ENCODE data around the gene CYB561A3.

The CYB561A3 gene

GRCh38 chr11:61305417-61305816 is 56.3 kb downstream of the CYB561A3 start:
- ChIA-PET POLR2A (ENCODE audit: low non-redundant PET) (no interaction called here), CTCF (interaction anchor here (0.6 kb wide), 1 partner anchor 24 kb away, joined by 5 read pairs; no protein-coding TSS in a partner anchor)
- DNase-seq (ENCODE audit: low spot score), result no peak
- no peak overlapping the region for H3K27ac ChIP-seq
- no peak for TF ChIP-seq CTCF (conservative IDR thresholded peaks at IDR 0.05; ENCODE audit: low read depth)

DNA sequence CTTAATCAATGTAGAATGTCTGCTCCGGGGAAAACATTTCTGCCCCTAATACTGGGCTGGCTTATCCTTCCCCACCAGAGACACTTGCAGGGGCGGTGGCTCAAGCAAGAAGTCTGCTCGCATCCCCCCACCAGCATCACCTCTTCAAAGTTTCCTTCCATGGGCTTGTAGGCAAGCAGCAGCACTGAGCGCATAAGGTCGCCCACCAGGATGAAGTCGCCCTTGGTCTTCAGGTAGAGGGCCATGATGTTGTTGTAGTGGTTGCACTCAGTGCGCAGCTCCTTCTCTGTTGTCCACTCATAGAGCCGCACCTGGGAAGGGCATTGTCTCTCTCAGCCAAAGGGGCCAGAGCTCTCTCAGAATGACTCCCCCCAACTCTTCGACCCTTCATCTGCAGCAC is 58.0 kb downstream of the CYB561A3 start:
- no peak overlapping the region for H3K27ac ChIP-seq
- DNase-seq (ENCODE audit: low spot score), result no peak
- TF ChIP-seq CTCF (conservative IDR thresholded peaks at IDR 0.05; ENCODE audit: low read depth), result no peak
- CTCF ChIA-PET, result no interaction called here
- POLR2A ChIA-PET (ENCODE audit: low non-redundant PET), result no interaction called here

GRCh38 chr11:61302550-61302949 is 59.1 kb downstream of the CYB561A3 start:
- ChIA-PET CTCF (no interaction called here), POLR2A (ENCODE audit: low non-redundant PET) (no interaction called here)
- 0 out of 2 replicates have a peak overlapping the region, but pooled peaks have one; percentile 3 for H3K27ac ChIP-seq
- TF ChIP-seq CTCF (conservative IDR thresholded peaks at IDR 0.05; ENCODE audit: low read depth), result no peak
- no peak for DNase-seq (ENCODE audit: low spot score)
